Muscle layer of colon (tissue), 2 donors: ENCODE results near the gene SLC22A31.

Source experiments
- H3K27ac ChIP-seq: one replicate; pipeline ENCODE4 v1.7.0; 2013; ENCODE audit warnings: low read depth, mild to moderate bottlenecking, low read length, moderate library complexity
- H3K27me3 ChIP-seq, 2 donors: one replicate each; pipeline ENCODE4 v1.7.0; 2013; ENCODE audit warnings: low read length in 2 of 2, mild to moderate bottlenecking in 2 of 2; ENCODE audit not compliant: insufficient read depth in 2 of 2, control insufficient read depth in 1 of 2
- H3K36me3 ChIP-seq: one replicate; pipeline ENCODE4 v1.7.0; 2013; ENCODE audit warnings: mild to moderate bottlenecking, low read length; ENCODE audit not compliant: insufficient read depth
- H3K4me1 ChIP-seq: one replicate; pipeline ENCODE4 v1.7.0; 2013; ENCODE audit warnings: mild to moderate bottlenecking, low read length; ENCODE audit not compliant: insufficient read depth
- H3K4me3 ChIP-seq, 2 donors: one replicate each; pipeline ENCODE4 v1.7.0; 2013; ENCODE audit warnings: low read length in 2 of 2, low read depth in 1 of 2, mild to moderate bottlenecking in 1 of 2, moderate library complexity in 1 of 2
- H3K9ac ChIP-seq: one replicate; pipeline ENCODE4 v1.7.0; 2013; ENCODE audit warnings: low read length
- H3K9me3 ChIP-seq: one replicate; pipeline ENCODE4 v1.7.0; 2013; ENCODE audit warnings: mild to moderate bottlenecking, low read length
- donor health status: abdominal sarcoma.
- donor health status: Adenocarcinoma of cecum.

The SLC22A31 gene

DNA sequence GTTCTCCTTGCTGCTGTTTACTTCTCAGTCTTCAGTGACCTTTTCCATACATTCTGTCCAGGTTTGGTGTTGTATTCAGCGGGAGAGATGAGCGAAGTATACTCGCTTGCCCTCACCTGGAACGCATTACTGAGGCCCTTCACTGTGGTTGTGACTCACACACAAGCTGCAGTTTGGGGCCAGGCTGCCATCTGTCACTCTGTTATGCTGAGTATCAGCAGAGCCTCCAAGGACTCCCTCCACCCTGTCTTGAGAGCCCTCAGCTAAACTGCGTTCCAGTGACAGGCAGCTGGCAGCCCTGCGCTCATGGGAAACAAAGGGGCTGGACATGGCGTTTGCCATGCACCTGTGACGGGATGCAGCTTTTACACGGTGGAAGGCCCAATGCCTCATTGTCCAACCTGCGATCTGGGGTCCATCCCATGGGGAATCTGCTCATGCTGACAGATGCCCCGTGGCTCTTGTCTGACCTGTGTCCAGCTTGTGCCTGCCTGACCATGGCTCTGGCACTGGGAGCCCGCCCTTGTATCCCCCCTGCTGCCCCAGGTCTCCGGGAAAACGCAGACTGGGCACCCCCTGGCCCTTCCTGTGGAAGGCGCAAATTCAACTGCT is 10.7 kb upstream of the SLC22A31 start:
- Histone ChIP-seq H3K4me3 (no peak overlapping the region), H3K9ac (no peak overlapping the region), H3K9me3 (no peaks in the 10 kb centered on the region), H3K27ac (no peak overlapping the region), H3K27me3 (peaks cover 0 to 7% of the 10 kb centered on the region in 2 donors), H3K36me3 (no peaks in the 10 kb centered on the region), H3K4me1 (no peaks in the 10 kb centered on the region)

GRCh38 chr16:89210165-89210903 is 10.0 kb upstream of the SLC22A31 start:
- Histone ChIP-seq H3K9me3 (no peaks in the 10 kb centered on the region), H3K4me1 (no peaks in the 10 kb centered on the region), H3K9ac (no peak overlapping the region), H3K36me3 (no peaks in the 10 kb centered on the region), H3K27me3 (peaks cover 0 to 7% of the 10 kb centered on the region in 2 donors), H3K4me3 (no peak overlapping the region), H3K27ac (no peak overlapping the region)

DNA sequence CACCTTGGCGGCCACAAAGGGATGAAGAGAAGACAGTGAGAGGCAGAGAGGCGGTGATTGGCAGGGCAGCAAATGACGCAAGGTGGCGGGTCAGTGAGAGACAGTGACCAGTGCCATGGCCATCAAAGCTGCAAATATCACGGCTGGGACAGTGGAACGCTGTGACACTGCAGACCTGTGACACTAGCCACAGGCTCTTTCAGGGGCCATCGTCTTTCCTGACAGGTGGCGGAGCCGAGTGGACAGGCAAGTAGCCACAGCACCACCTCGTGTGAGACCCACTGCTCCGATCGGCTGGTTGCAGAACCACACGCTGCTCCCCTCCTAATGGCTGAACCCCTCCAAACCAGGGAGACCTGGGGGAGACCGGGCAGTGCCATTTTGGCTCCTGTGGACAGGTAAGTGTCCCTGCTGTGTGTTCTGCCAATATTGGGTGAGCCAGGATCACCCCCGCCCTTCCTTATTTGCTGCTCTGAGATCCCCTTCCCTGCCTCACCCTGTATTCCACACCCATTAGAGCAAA is 9.2 kb upstream of the SLC22A31 start:
- H3K36me3 ChIP-seq: no peaks in the 10 kb centered on the region
- H3K27ac ChIP-seq: no peak overlapping the region
- H3K9ac ChIP-seq: no peak overlapping the region
- no peak overlapping the region for H3K4me3 ChIP-seq
- no peaks in the 10 kb centered on the region for H3K4me1 ChIP-seq
- peaks cover 0 to 7% of the 10 kb centered on the region in 2 donors for H3K27me3 ChIP-seq
- H3K9me3 ChIP-seq: no peaks in the 10 kb centered on the region

DNA sequence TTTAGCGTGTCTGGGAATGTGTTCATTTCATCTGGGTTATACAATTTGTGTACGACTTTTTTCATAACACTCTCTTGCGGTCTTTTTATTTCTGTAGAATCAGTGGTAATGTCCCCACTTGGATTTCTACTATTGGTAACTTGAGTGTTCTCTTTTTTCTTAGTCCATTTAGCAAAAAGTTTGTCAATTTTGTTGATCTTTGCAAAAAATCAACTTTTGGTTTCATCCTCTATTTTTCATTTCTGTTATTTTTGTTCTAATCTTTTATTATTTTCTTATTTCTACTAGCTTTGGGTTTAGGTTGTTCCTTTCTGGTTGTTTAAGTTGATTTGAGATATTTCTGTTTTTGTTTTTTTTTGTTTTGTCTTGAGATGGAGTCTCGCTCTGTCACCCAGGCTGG is 7.7 kb upstream of the SLC22A31 start:
- Histone ChIP-seq H3K9ac (no peak overlapping the region), H3K36me3 (no peaks in the 10 kb centered on the region), H3K4me3 (no peak overlapping the region), H3K4me1 (no peaks in the 10 kb centered on the region), H3K27ac (no peak overlapping the region), H3K9me3 (no peaks in the 10 kb centered on the region), H3K27me3 (peaks cover 12 to 13% of the 10 kb centered on the region in 2 donors)

- no peaks in the 10 kb centered on the region for H3K36me3 ChIP-seq
- no peak overlapping the region for H3K4me3 ChIP-seq
- peaks cover 20 to 48% of the 10 kb centered on the region in 2 donors for H3K27me3 ChIP-seq
- H3K9me3 ChIP-seq: no peaks in the 10 kb centered on the region
- no peak overlapping the region for H3K27ac ChIP-seq
- no peaks in the 10 kb centered on the region for H3K4me1 ChIP-seq
- H3K9ac ChIP-seq: no peak overlapping the region
These were observed 2.3 kb upstream of the SLC22A31 start for GRCh38 chr16:89202422-89203215.

- Histone ChIP-seq H3K27ac (no peak overlapping the region), H3K27me3 (peaks cover 20 to 48% of the 10 kb centered on the region in 2 donors)
These were observed 1.4 kb upstream of the SLC22A31 start for GRCh38 chr16:89201439-89202377.

GRCh38 chr16:89200850-89201411 is 594 bp upstream of the SLC22A31 start:
- H3K36me3 ChIP-seq: no peaks in the 10 kb centered on the region
- no peak overlapping the region for H3K4me3 ChIP-seq
- H3K27ac ChIP-seq: no peak overlapping the region
- H3K4me1 ChIP-seq: no peaks in the 10 kb centered on the region
- H3K27me3 ChIP-seq: peaks cover 20 to 48% of the 10 kb centered on the region in 2 donors
- no peaks in the 10 kb centered on the region for H3K9me3 ChIP-seq
- H3K9ac ChIP-seq: no peak overlapping the region

More at GRCh38 chr16:89201439-89202377, 1.4 kb upstream of the SLC22A31 start:
- Histone ChIP-seq H3K9ac (no peak overlapping the region), H3K4me3 (no peak overlapping the region), H3K4me1 (no peaks in the 10 kb centered on the region), H3K36me3 (no peaks in the 10 kb centered on the region), H3K9me3 (no peaks in the 10 kb centered on the region)

DNA sequence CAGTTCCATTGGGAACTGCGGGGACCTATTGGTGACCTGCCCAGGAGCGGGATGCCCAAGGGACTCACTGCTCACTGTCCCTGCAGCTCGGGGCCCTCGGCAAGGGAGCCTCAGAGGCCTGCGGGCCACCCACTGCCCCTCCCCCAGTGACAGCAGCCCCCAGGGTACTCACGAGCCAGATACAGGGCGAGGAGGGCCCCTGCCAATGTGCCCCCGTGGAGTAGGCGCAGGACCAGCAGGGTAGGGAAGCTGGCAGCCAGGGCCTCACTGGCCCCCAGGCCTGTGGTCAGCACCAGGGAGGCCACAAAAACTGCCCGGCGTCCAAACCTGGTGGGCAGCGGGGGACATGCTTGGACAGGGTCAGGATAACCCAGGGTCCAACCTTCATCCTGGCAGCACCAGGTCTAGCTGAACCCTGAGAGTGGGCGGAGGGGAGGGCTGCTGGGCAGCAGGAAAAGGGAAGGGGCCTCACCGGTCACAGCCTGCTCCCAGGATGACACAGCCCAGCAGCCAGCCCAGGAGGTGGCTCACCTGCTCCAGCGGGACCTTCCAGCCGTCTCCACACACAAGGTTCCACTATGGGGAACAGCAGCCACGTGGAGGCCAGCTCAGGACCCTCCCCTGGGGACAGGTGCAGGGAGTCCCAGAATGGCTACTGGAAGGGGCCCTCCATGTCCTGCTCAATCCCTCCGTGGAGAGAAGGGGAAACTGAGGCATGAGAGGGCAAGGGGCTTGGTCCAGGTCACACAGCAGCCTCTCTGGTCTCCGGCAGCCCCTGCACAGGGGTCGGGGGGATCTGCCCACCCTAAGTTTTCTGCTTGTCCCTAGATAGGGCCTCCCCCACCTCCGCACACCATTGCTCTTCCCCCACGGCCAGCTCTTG is 855 bp downstream of the SLC22A31 start:
- no peaks in the 10 kb centered on the region for H3K4me1 ChIP-seq
- no peak overlapping the region for H3K4me3 ChIP-seq
- no peaks in the 10 kb centered on the region for H3K36me3 ChIP-seq
- no peak overlapping the region for H3K9ac ChIP-seq
- no peak overlapping the region for H3K27ac ChIP-seq
- no peaks in the 10 kb centered on the region for H3K9me3 ChIP-seq
- H3K27me3 ChIP-seq: peaks cover 20 to 48% of the 10 kb centered on the region in 2 donors

DNA sequence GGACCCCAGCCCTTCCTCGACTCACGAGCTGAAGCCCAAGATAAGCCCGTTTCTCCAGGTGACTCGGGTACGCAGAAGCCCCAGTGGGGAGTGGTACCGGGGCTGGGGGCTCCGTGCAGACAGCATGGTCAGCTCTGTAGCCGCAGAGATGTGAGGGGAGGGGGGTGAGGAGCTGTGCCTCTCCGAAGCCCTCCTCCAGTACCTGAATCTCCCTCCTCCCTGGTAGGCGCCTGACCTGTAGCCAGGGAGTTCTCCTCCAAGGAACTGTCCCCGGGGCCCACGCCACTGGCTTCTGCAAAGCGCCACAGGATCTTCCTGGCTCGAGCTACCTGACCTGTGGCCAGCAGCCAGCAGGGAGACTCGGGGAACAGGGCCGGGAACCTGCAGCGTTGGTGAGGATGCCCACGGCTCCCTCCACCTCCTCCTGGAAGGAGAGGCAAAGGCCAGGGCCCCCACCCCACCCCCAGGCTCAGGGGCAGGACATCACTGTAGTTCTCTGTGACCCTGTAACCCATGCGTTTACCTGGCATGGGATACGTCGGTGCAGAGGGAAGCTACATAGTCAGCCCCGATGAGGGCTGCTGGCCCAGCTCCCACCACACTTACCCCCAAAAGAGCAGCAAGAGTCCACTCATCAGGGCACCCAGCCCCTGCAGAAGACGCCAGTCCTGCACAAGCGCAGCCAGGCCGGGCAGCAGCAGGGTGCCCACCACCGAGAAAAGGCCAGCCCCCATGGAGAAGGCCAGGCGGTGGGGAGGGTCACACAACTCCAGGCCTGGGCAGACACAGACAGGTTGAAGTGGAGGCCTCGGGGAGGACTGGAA is 1.7 kb downstream of the SLC22A31 start:
- Histone ChIP-seq H3K9ac (no peak overlapping the region), H3K4me3 (no peak overlapping the region), H3K4me1 (no peaks in the 10 kb centered on the region), H3K27me3 (peaks cover 14 to 48% of the 10 kb centered on the region in 2 donors), H3K27ac (no peak overlapping the region), H3K9me3 (no peaks in the 10 kb centered on the region), H3K36me3 (no peaks in the 10 kb centered on the region)
